Measurements from ENCODE around the gene DNAJC11.

Gene DNAJC11

GRCh38 chr1:6695868-6696267 is 5.7 kb downstream of the DNAJC11 start:
- Histone ChIP-seq H3K4me1 (ENCODE audit: low read length) (peaks cover 6% of the 10 kb centered on the region), H3K36me3 (replicated peaks; ENCODE audit: low read depth, low read length) (no peaks in the 10 kb centered on the region)

GRCh38 chr1:6694121-6694713 is 7.4 kb downstream of the DNAJC11 start:
- no peak overlapping the region for H3K27ac ChIP-seq (ENCODE audit: low read length)
- TF ChIP-seq, protein P1, sequence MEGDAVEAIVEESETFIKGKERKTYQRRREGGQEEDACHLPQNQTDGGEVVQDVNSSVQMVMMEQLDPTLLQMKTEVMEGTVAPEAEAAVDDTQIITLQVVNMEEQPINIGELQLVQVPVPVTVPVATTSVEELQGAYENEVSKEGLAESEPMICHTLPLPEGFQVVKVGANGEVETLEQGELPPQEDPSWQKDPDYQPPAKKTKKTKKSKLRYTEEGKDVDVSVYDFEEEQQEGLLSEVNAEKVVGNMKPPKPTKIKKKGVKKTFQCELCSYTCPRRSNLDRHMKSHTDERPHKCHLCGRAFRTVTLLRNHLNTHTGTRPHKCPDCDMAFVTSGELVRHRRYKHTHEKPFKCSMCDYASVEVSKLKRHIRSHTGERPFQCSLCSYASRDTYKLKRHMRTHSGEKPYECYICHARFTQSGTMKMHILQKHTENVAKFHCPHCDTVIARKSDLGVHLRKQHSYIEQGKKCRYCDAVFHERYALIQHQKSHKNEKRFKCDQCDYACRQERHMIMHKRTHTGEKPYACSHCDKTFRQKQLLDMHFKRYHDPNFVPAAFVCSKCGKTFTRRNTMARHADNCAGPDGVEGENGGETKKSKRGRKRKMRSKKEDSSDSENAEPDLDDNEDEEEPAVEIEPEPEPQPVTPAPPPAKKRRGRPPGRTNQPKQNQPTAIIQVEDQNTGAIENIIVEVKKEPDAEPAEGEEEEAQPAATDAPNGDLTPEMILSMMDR (IDR thresholded peaks at IDR 0.05; ENCODE audit: low read depth, low read length): no peak
- no peak for TF ChIP-seq EZH2phosphoT487 (IDR thresholded peaks at IDR 0.05; ENCODE audit: low read depth)
- peaks cover 57% of the 10 kb centered on the region for H3K79me2 ChIP-seq (ENCODE audit: low read length)
- H3K36me3 ChIP-seq (replicated peaks; ENCODE audit: low read depth, low read length): no peaks in the 10 kb centered on the region
- peaks cover 3% of the 10 kb centered on the region; the same call in 1 of the 2 replicates for H4K20me1 ChIP-seq (ENCODE audit: insufficient read depth, low read length)
- H3K4me1 ChIP-seq (ENCODE audit: low read length): no peaks in the 10 kb centered on the region
- no peak overlapping the region for H2AFZ ChIP-seq (ENCODE audit: low read depth, low read length)
- H3K27me3 ChIP-seq (ENCODE audit: low read depth, low read length): no peaks in the 10 kb centered on the region
- H3K4me3 ChIP-seq (ENCODE audit: low read length): no peak overlapping the region
- no peaks in the 10 kb centered on the region for H3K9me3 ChIP-seq (ENCODE audit: insufficient read depth, low read length)
- no peak overlapping the region for H3K9ac ChIP-seq (ENCODE audit: low read length)
- H3K4me2 ChIP-seq (ENCODE audit: low read length): no peak overlapping the region

More at GRCh38 chr1:6695868-6696267, 5.7 kb downstream of the DNAJC11 start:
- Histone ChIP-seq H2AFZ (ENCODE audit: low read depth, low read length) (no peak overlapping the region), H3K4me3 (ENCODE audit: low read length) (no peak overlapping the region), H3K27ac (ENCODE audit: low read length) (no peak overlapping the region), H3K9ac (ENCODE audit: low read length) (no peak overlapping the region), H4K20me1 (ENCODE audit: insufficient read depth, low read length) (peaks cover 3% of the 10 kb centered on the region; the same call in 1 of the 2 replicates), H3K9me3 (ENCODE audit: insufficient read depth, low read length) (no peaks in the 10 kb centered on the region), H3K27me3 (ENCODE audit: low read depth, low read length) (no peaks in the 10 kb centered on the region), H3K79me2 (ENCODE audit: low read length) (peaks cover 63% of the 10 kb centered on the region), H3K4me2 (ENCODE audit: low read length) (no peak overlapping the region)
- TF ChIP-seq, protein P1 (IDR thresholded peaks at IDR 0.05; ENCODE audit: low read depth, low read length): no peak
- no peak for TF ChIP-seq EZH2phosphoT487 (IDR thresholded peaks at IDR 0.05; ENCODE audit: low read depth)

DNA sequence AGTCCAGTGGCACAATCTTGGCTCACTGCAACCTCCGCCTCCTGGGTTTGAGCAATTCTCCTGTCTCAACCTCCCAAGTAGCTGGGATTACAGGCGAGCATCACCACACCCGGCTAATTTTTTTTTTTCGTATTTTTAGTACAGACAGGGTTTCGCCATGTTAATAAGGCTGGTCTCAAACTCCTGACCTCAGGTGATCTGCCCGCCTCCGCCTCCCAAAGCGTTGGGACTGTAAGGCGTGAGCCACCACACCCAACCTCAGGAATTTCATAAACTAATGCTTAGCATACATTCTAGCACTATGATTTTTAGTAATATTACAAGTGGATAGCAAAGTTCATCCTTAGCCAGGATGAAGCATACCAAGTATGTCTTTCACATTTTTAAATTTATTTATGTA is 8.7 kb downstream of the DNAJC11 start:
- no peaks in the 10 kb centered on the region for H3K36me3 ChIP-seq (replicated peaks; ENCODE audit: low read depth, low read length)
- peaks cover 3% of the 10 kb centered on the region; the same call in 1 of the 2 replicates for H4K20me1 ChIP-seq (ENCODE audit: insufficient read depth, low read length)
- no peaks in the 10 kb centered on the region for H3K4me1 ChIP-seq (ENCODE audit: low read length)

GRCh38 chr1:6691507-6691906 is 10.1 kb downstream of the DNAJC11 start:
- TF ChIP-seq, protein P1 (IDR thresholded peaks at IDR 0.05; ENCODE audit: low read depth, low read length): no peak
- TF ChIP-seq EZH2phosphoT487 (IDR thresholded peaks at IDR 0.05; ENCODE audit: low read depth): no peak
- no peaks in the 10 kb centered on the region for H3K4me1 ChIP-seq (ENCODE audit: low read length)
- H3K9ac ChIP-seq (ENCODE audit: low read length): no peak overlapping the region
- H3K9me3 ChIP-seq (ENCODE audit: insufficient read depth, low read length): no peaks in the 10 kb centered on the region
- peaks cover 55% of the 10 kb centered on the region for H3K79me2 ChIP-seq (ENCODE audit: low read length)
- H3K27me3 ChIP-seq (ENCODE audit: low read depth, low read length): no peaks in the 10 kb centered on the region
- no peak overlapping the region for H3K4me2 ChIP-seq (ENCODE audit: low read length)
- no peaks in the 10 kb centered on the region for H3K36me3 ChIP-seq (replicated peaks; ENCODE audit: low read depth, low read length)
- no peak overlapping the region for H2AFZ ChIP-seq (ENCODE audit: low read depth, low read length)
- H4K20me1 ChIP-seq (ENCODE audit: insufficient read depth, low read length): peaks cover 3% of the 10 kb centered on the region; the same call in 1 of the 2 replicates
- H3K27ac ChIP-seq (ENCODE audit: low read length): no peak overlapping the region
- H3K4me3 ChIP-seq (ENCODE audit: low read length): no peak overlapping the region

More for the DNA sequence above, 8.7 kb downstream of the DNAJC11 start:
- TF ChIP-seq, protein P1 (IDR thresholded peaks at IDR 0.05; ENCODE audit: low read depth, low read length): no peak
- no peak for TF ChIP-seq EZH2phosphoT487 (IDR thresholded peaks at IDR 0.05; ENCODE audit: low read depth)
- no peaks in the 10 kb centered on the region for H3K9me3 ChIP-seq (ENCODE audit: insufficient read depth, low read length)
- no peak overlapping the region for H3K4me2 ChIP-seq (ENCODE audit: low read length)
- no peak overlapping the region for H3K9ac ChIP-seq (ENCODE audit: low read length)
- H3K79me2 ChIP-seq (ENCODE audit: low read length): peaks cover 57% of the 10 kb centered on the region
- H2AFZ ChIP-seq (ENCODE audit: low read depth, low read length): no peak overlapping the region
- H3K4me3 ChIP-seq (ENCODE audit: low read length): no peak overlapping the region
- no peak overlapping the region for H3K27ac ChIP-seq (ENCODE audit: low read length)
- H3K27me3 ChIP-seq (ENCODE audit: low read depth, low read length): no peaks in the 10 kb centered on the region
